Lung (tissue), 12 donors: ENCODE measurements around the gene ALX1. TPM values are rescaled to one million over a fixed set of nuclear protein-coding genes. Genes with fewer than 3 reads are reported as not detected.
A peak's percentile ranks its signal among the peaks of the same experiment; 100 is the strongest.
"Not testable (repeated sequence)": the region's sequence is repeated elsewhere in the genome, so short reads cannot be mapped to it uniquely, and the experiment has no call there.

Source experiments
- ATAC-seq: fragments of 200-7000 bp; cut with Tn5 transposase; one replicate; pipeline ENCODE4 v1.9.1; 2020; ENCODE audit warnings: moderate number of reproducible peaks; ENCODE audit not compliant: insufficient read depth, low FRiP score
- DNase-seq, 3 donors: peaks; one replicate each; pipeline ENCODE4 v3.0.0-alpha.2; 2013 to 2017
- H3K27ac ChIP-seq, 2 donors: one replicate each; pipeline ENCODE4 v1.5.1; 2013; ENCODE audit warnings: mild to moderate bottlenecking in 2 of 2, moderate library complexity in 2 of 2, control low read depth in 1 of 2, inconsistent platforms in 1 of 2, low read depth in 1 of 2, low read length in 1 of 2
- H3K27me3 ChIP-seq, 3 donors: one replicate each; pipeline ENCODE4 v1.5.1; 2013; ENCODE audit warnings: low read length in 2 of 3; ENCODE audit not compliant: control insufficient read depth in 3 of 3, insufficient read depth in 3 of 3
- H3K36me3 ChIP-seq, 4 donors: one replicate each; pipeline ENCODE4 v1.5.1; 2013; ENCODE audit warnings: low read length in 4 of 4, mild to moderate bottlenecking in 1 of 4, moderate library complexity in 1 of 4; ENCODE audit not compliant: control insufficient read depth in 4 of 4, insufficient read depth in 4 of 4
- H3K4me1 ChIP-seq, 5 donors: one replicate each; pipeline ENCODE4 v1.5.1; 2013; ENCODE audit warnings: low read length in 5 of 5, mild to moderate bottlenecking in 2 of 5, moderate library complexity in 1 of 5; ENCODE audit not compliant: control insufficient read depth in 5 of 5, insufficient read depth in 5 of 5
- H3K4me3 ChIP-seq: one replicate; pipeline ENCODE4 v1.5.1; 2013; ENCODE audit warnings: mild to moderate bottlenecking, control low read depth, moderate library complexity
- H3K9ac ChIP-seq, 2 donors: one replicate each; pipeline ENCODE4 v1.5.1; 2013; ENCODE audit warnings: low read length in 2 of 2, control low read depth in 1 of 2; ENCODE audit not compliant: insufficient read depth in 1 of 2
- H3K9me3 ChIP-seq, 4 donors: one replicate each; pipeline ENCODE4 v1.5.1; 2013; ENCODE audit warnings: low read length in 3 of 4, mild to moderate bottlenecking in 1 of 4, moderate library complexity in 1 of 4; ENCODE audit not compliant: control insufficient read depth in 4 of 4, insufficient read depth in 3 of 4
- WGBS, 2 donors: extraction: QIAGEN DNeasy Blood & Tissue Kit; methylation state at CpG; one replicate each; pipeline ENCODE4 v1.1.7; 2013; 5-methylcytosine and 5-hydroxymethylcytosine counted together
- polyA plus RNA-seq, 2 donors: library from polyadenylated mRNA; stranded (reverse); fragments of 200-250 nt; gene quantifications; one replicate each; pipeline ENCODE4 v1.2.1, GENCODE V29; 2013
- total RNA-seq, 2 donors: library from RNA; depleted of rRNA in 1 of 2; stranded (reverse); fragments of >200 nt in 1 of 2; gene quantifications; one replicate each; pipeline ENCODE4 v1.2.1, GENCODE V29; 2014 to 2021
- TF ChIP-seq, protein P1 (sequence below): IDR thresholded peaks from 2 replicates; pipeline ENCODE4 v1.5.1; 2012; ENCODE audit warnings: mild to moderate bottlenecking; ENCODE audit errors: control extremely low read depth, extremely low read depth
- donor health status: control.
- donor health status: control.
- donor health status: Bipolar disorder and iron deficiency.
- donor health status: healthy.
- donor health status: DM: yes; HTN: yes; CAD: no.

ALX1 gene
- total and polyA plus RNA-seq, 4 donors: 0.08 to 0.17 (median 0.13) TPM

DNA sequence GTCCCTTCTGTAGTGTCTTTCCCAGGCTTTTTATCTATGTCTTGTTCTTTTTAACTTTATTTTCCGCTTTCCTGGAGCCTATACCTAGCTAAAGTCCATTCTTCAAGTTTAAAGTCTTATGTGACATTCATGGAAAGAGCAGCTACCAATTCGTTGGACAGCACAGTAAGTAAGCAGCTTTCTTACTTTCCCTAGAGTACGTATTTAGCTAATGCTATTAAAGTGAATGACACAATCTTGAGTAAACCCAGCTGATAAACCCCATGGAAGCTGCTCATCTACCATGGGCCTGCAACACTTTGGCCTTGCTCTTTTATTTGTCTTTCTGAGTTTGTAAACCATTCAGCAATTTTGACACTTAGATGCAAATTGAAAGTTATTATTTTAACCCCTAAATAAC lies 30.0 kb downstream of the ALX1 start:
- TF ChIP-seq, protein P1, sequence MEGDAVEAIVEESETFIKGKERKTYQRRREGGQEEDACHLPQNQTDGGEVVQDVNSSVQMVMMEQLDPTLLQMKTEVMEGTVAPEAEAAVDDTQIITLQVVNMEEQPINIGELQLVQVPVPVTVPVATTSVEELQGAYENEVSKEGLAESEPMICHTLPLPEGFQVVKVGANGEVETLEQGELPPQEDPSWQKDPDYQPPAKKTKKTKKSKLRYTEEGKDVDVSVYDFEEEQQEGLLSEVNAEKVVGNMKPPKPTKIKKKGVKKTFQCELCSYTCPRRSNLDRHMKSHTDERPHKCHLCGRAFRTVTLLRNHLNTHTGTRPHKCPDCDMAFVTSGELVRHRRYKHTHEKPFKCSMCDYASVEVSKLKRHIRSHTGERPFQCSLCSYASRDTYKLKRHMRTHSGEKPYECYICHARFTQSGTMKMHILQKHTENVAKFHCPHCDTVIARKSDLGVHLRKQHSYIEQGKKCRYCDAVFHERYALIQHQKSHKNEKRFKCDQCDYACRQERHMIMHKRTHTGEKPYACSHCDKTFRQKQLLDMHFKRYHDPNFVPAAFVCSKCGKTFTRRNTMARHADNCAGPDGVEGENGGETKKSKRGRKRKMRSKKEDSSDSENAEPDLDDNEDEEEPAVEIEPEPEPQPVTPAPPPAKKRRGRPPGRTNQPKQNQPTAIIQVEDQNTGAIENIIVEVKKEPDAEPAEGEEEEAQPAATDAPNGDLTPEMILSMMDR: no peak
- Histone ChIP-seq H3K27ac (no peak overlapping the region), H3K27me3 (peaks cover 0 to 10% (median 4%) of the 10 kb centered on the region in 3 donors), H3K9ac (no peak overlapping the region), H3K4me1 (peaks cover 0 to 7% (median 0%) of the 10 kb centered on the region in 5 donors), H3K4me3 (no peak overlapping the region), H3K9me3 (no peaks in the 10 kb centered on the region), H3K36me3 (no peaks in the 10 kb centered on the region)
- DNase-seq: no peak
- ATAC-seq: no peak
- WGBS, 2 donors: 57 to 66% methylated on average over 3 of the region's 3 CpGs

DNA sequence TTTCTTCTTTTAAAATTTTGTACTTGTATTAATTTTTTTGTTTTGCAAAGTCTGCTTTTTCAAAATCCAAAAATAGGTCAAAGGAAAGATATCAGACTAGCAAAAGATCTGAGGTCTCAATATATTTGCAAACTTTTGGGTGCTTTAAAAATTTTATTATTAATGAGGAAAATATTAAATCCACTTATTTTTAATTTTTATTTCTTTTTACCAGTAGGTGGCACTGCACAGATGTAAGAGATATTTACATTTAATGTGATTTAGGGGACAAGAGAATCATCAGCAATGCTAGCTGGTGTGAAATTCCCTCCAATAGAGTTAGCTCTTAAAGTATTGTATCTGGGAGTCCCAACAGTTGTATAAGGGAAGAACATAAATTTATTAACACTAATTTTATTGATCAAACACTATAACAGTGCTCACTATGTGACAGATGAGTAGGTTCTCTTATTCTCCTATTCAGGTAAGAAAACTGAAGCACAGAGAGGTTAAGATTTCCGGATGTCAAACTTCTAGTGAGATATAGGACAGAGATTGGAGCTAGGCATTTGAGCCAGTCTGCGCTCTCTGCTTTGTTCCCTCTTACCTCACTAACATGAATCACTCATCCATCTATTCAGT lies 30.5 kb downstream of the ALX1 start:
- Histone ChIP-seq H3K4me3 (no peak overlapping the region), H3K36me3 (no peaks in the 10 kb centered on the region), H3K4me1 (peaks cover 0 to 7% (median 0%) of the 10 kb centered on the region in 5 donors), H3K9ac (no peak overlapping the region), H3K27me3 (peaks cover 0 to 10% (median 4%) of the 10 kb centered on the region in 3 donors), H3K27ac (no peak overlapping the region), H3K9me3 (no peaks in the 10 kb centered on the region)
- WGBS, 2 donors: 87 to 90% methylated on average over 2 of the region's 2 CpGs
- no peak for ATAC-seq
- TF ChIP-seq, protein P1: no peak
- peak in 2 of 3 donors; percentile 22 to 37 for DNase-seq

DNA sequence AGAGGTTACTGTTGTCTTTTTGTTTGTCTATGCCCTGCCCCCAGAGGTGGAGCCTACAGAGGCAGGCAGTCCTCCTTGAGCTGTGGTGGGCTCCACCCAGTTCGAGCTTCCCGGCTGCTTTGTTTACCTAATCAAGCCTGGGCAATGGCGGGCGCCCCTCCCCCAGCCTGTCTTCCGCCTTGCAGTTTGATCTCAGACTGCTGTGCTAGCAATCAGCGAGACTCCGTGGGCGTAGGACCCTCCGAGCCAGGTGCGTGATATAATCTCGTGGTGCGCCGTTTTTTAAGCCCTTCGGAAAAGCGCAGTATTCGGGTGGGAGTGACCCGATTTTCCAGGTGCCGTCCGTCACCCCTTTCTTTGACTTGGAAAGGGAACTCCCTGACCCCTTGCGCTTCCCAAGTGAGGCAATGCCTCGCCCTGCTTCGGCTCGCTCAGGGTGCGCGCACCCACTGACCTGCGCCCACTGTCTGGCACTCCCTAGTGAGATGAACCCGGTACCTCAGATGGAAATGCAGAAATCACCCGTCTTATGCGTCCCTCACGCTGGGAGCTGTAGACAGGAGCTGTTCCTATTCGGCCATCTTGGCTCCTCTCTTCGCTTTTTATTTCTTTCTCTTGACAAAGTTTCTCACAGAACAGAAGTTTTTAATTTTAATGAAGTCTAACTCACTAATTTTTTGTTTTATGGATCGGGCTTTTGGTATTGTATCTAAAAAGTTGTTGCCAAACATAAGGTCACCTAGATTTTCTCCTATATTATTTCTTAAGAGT lies 38.0 kb downstream of the ALX1 start:
- ATAC-seq, H3K4me3 ChIP-seq, H3K4me1 ChIP-seq, H3K9ac ChIP-seq, H3K27ac ChIP-seq, H3K9me3 ChIP-seq, H3K36me3 ChIP-seq, DNase-seq, H3K27me3 ChIP-seq: not testable (repeated sequence)
- WGBS, 2 donors: 79 to 86% methylated on average over 33 of the region's 33 CpGs

DNA sequence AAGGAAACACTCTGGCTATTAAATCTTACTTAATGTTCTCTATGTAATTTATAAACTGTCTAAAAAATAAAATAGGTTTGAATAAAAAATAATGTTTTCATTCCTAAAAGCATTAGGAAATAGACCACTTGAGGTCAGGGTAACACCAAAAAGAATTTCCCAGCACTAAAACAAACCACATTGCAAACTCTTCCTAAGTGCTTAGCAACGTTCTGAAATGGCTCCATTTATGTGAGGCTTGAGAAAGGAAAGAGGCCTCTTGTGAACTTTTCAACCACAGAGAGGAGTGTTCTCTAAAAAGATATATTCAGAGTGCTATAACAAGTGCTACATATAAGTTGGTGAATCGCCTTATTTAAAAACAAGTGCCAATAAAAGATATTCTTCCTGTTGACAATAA lies 42.7 kb downstream of the ALX1 start:
- Histone ChIP-seq H3K36me3 (no peaks in the 10 kb centered on the region), H3K4me1 (peaks cover 0 to 17% (median 0%) of the 10 kb centered on the region in 5 donors), H3K27ac (no peak overlapping the region), H3K27me3 (no peaks in the 10 kb centered on the region), H3K9ac (no peak overlapping the region), H3K9me3 (no peaks in the 10 kb centered on the region), H3K4me3 (no peak overlapping the region)
- WGBS, 2 donors: 36 to 47% methylated on average over 2 of the region's 2 CpGs
- ATAC-seq: no peak
- TF ChIP-seq, protein P1: no peak
- DNase-seq: peak in 2 of 3 donors; percentile 62 to 74
